ENCODE data around the gene PRKG1. TPM values are rescaled to one million over a fixed set of nuclear protein-coding genes. Genes with fewer than 3 reads are reported as not detected.

PRKG1 gene
- total and polyA plus RNA-seq, 2 of the 8 experiments (the other 6 are each of a cell fraction or from before 2014, with no cell fraction given), result 4.2 to 15.2 TPM

GRCh38 chr10:51718804-51719291, 644.6 kb downstream of the PRKG1 start:
- H3K27ac ChIP-seq (ENCODE audit: low read depth, low read length), result no peak overlapping the region
- DNase-seq (ENCODE audit: low read depth in 1 of 2, low spot score in 2 of 2), result no peak
- CTCF ChIA-PET (ENCODE audit: partially characterized antibody), result no interaction called here

More at GRCh38 chr10:51718804-51719291, 644.6 kb downstream of the PRKG1 start:
- H4K5ac ChIP-seq (ENCODE audit: insufficient read length, low read depth, low read length), result no peak overlapping the region
- POLR2A ChIA-PET (ENCODE audit: partially characterized antibody), result interaction anchor here (1.1 kb wide), 1 partner anchor 19 kb away, joined by 3 read pairs; no protein-coding TSS in a partner anchor
- no peaks in the 10 kb centered on the region for H3K9me3 ChIP-seq (ENCODE audit: insufficient read depth in 2 of 2, low read depth in 1 of 2, low read length in 1 of 2)
- no peak overlapping the region for H3K4ac ChIP-seq (replicated peaks; ENCODE audit: insufficient read length, low read depth, low read length)
- H3K4me3 ChIP-seq (ENCODE audit: extremely low read depth in 1 of 4, insufficient read depth in 2 of 4, low read depth in 3 of 4, low read length in 4 of 4), result no peak overlapping the region
- no peaks in the 10 kb centered on the region for H3K79me1 ChIP-seq (ENCODE audit: low read depth, low read length)
- H3K18ac ChIP-seq (ENCODE audit: extremely low read depth, low read length), result no peak overlapping the region
- H3K27me3 ChIP-seq (replicated peaks in 1 of 4; ENCODE audit: control insufficient read depth in 3 of 4, extremely low read depth in 1 of 4, insufficient read depth in 3 of 4, low read length in 3 of 4), result no peaks in the 10 kb centered on the region
- H2BK12ac ChIP-seq (ENCODE audit: low read depth, low read length), result no peak overlapping the region; the same call in 1 of the 2 replicates
- H2BK15ac ChIP-seq (ENCODE audit: low read length), result no peak overlapping the region
- H4K8ac ChIP-seq (ENCODE audit: extremely low read depth, insufficient read depth, low read length), result no peak overlapping the region
- no peak overlapping the region for H3K23ac ChIP-seq (ENCODE audit: insufficient read length)
- no peak overlapping the region for H2AFZ ChIP-seq (ENCODE audit: low read length)
- no peak overlapping the region for H2AK5ac ChIP-seq (ENCODE audit: low read depth, low read length)
- H2BK120ac ChIP-seq (replicated peaks; ENCODE audit: low read depth, low read length), result no peak overlapping the region
- H3K56ac ChIP-seq (replicated peaks; ENCODE audit: insufficient read length, low read depth, low read length), result no peak overlapping the region
- no peak overlapping the region for H3K14ac ChIP-seq (ENCODE audit: insufficient read length)
- H2BK20ac ChIP-seq (ENCODE audit: low read length), result no peak overlapping the region
- H2BK5ac ChIP-seq (ENCODE audit: low read depth, low read length), result peak overlapping the region; percentile 54; the same call in 1 of the 2 replicates
- no peak overlapping the region for H4K91ac ChIP-seq (replicated peaks; ENCODE audit: insufficient read length, low read length)
- no peak overlapping the region for H3K9ac ChIP-seq (replicated peaks in 1 of 4; ENCODE audit: extremely low read depth in 1 of 4, low read depth in 3 of 4, low read length in 3 of 4)
- TF ChIP-seq ASH2L (IDR thresholded peaks at IDR 0.05; ENCODE audit: low read length) (no peak), TCF12 (IDR thresholded peaks at IDR 0.05; ENCODE audit: low read depth, low read length) (peak; percentile 68; the same call in 1 of the 2 replicates)
- no peaks in the 10 kb centered on the region for H3K36me3 ChIP-seq (ENCODE audit: control insufficient read depth in 2 of 4, insufficient read depth in 4 of 4, low read length in 3 of 4)
- H3K4me1 ChIP-seq (replicated peaks in 1 of 4; ENCODE audit: control insufficient read depth in 3 of 4, insufficient read depth in 4 of 4, low read length in 3 of 4), result 0 out of 7 replicates have a peak, but pooled peaks cover 0 to 2% (median 0%) of the 10 kb centered on the region in 4 experiments
- 0 out of 4 replicates have a peak overlapping the region, but pooled peaks of 1 of the 2 experiments have one; percentile 17 for H3K4me2 ChIP-seq (ENCODE audit: insufficient read depth in 1 of 2, low read depth in 2 of 2, low read length in 2 of 2)
- H3K79me2 ChIP-seq (ENCODE audit: control insufficient read depth in 1 of 2, insufficient read depth in 2 of 2, low read length in 2 of 2), result no peaks in the 10 kb centered on the region
- H4K20me1 ChIP-seq (replicated peaks in 1 of 2; ENCODE audit: control insufficient read depth in 1 of 2, insufficient read depth in 2 of 2, low read length in 2 of 2), result no peaks in the 10 kb centered on the region
- FAIRE-seq, result no peak
- H3K23me2 ChIP-seq (ENCODE audit: low read depth, low read length), result no peaks in the 10 kb centered on the region; the same call in 1 of the 2 replicates

Measured in H1 (cell line).